ENCODE data around the gene KRCC1.
"Not testable (repeated sequence)": the region's sequence is repeated elsewhere in the genome, so short reads cannot be mapped to it uniquely, and the experiment has no call there.

Gene KRCC1

GRCh38 chr2:88074150-88074549 is 18.6 kb upstream of the KRCC1 start:
- DNase-seq: no peak

DNA sequence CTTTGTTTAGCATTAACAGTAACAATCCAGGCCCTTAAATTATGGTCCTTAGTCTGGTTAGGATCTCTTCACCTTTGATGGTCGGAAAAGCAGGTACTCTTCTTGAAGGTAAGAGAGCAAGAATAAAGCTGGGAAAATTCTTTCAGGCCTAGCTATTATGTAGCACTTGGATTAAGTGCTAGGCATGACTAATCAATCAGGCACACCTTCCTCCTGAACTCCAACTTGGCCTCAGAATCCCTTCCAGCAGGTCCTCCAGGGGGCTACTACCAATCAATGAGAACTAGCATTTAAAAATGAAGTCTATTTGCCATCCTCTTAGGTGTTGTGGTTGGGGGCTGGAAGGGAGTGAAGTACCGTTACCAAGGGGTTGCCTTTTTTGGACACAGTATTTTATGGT is 15.8 kb upstream of the KRCC1 start:
- no peak for DNase-seq

DNA sequence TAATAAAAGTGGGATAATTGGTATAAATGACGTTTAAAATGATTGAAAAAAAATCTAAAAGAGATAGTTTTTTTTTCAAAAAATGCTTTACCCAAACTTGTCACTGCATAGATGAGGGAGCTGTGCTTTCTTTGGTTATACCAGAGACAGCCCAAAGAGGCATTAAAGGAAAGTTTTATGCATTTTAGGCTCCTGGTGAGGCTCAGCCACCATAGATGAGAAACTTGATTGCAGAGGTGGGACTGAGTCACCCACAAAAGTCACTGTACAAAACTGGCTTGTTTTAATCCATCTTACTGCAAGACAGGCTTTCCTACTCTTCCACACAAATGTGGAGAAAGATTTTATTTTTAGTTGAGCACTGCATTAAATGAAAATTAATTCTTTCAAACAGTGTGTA is 14.5 kb upstream of the KRCC1 start:
- no peak for DNase-seq

- no peak for DNase-seq
Observed at GRCh38 chr2:88069117-88069516, 13.5 kb upstream of the KRCC1 start.

DNA sequence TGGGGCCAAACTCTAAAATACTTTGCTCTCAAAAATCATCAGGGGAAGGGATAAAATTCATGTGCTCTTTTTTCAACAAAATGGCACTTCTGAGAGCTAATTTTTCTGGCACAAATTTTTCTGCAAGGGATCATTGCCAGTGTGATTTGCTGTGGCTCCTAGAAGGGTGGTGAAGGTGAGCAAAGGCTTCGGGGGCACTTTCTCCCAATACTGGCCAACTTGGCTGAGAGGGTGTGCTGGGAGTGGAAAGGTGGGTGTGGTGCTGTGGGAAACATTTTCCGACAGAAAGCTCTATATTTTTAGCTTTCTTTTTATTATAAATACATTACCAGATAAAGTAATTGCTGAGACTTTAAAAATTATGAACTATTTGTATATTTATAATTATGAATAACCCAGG is 12.5 kb upstream of the KRCC1 start:
- DNase-seq: no peak

GRCh38 chr2:88067598-88067997 is 12.0 kb upstream of the KRCC1 start, which contains the start of gene SMYD1:
TSS of gene SMYD1 (plus strand) at chr2:88067825. CDS start at chr2:88067865, 40 bp downstream.
- DNase-seq: no peak

GRCh38 chr2:88067189-88067588 is 11.6 kb upstream of the KRCC1 start:
- DNase-seq: no peak

GRCh38 chr2:88066543-88066942 is 11.0 kb upstream of the KRCC1 start:
- DNase-seq: no peak

DNA sequence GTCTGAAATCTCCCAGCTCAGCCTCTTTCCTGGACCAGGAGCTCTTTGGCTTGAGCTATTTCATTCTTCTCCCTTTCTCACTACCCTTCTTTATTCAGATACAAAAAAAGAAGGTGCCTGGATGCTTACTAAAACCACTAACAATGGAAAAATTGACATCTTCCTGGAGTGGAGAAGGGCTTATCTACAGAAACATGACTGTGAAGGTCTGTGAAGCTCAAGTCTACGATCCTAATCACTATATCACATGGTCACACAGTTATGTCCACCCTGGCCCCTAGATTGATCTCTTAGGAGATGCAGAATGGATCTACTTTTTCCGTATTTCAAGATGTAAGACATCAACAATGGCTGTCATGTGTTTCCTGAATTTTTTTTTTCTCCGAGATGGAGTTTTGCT is 5.7 kb upstream of the KRCC1 start:
- no peak for DNase-seq

- no peak for DNase-seq
Observed at GRCh38 chr2:88060907-88061275, 5.3 kb upstream of the KRCC1 start.

DNA sequence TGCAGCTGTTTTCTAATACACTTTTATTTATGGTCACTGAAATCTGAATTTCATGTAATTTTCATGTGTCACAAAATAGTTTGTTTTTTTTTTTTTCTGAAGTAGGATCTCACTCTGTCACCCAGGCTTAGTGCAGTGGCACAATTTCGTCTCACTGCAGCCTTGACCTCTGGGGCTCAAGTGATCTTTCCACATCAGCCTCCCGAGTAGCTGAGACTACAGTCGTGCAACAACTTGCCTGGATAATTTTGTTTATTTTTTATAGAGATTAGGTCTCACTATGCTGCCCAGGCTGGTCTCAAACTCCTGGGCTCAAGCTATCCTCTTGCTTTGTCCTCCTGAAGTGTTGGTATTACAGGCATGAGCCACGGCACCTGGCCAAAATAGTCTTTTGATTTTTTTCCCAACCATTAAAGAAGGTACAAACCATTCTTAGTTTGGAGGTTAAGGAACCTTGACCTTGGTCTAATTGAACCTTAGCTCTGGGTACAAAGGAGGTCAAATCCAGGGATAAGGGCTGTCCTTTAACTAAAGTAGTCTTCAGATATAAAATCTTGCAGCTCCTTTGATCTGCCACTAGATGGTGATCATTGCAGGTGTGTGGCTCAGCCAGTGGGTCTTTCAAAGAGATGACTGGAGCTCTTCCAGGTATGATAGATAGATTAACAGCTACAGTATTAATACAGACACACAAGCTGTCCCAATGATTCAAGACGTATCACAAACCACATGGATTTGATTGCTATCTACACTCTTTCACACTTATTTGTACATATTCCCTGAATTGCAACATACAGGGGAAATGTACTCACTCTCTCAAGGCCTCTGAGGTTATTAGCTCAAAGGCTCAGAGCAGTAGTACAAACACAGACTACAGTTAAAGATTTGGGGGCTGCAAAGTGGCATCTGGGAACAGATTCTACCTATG is 4.7 kb upstream of the KRCC1 start:
- DNase-seq: peak; percentile 29

DNA sequence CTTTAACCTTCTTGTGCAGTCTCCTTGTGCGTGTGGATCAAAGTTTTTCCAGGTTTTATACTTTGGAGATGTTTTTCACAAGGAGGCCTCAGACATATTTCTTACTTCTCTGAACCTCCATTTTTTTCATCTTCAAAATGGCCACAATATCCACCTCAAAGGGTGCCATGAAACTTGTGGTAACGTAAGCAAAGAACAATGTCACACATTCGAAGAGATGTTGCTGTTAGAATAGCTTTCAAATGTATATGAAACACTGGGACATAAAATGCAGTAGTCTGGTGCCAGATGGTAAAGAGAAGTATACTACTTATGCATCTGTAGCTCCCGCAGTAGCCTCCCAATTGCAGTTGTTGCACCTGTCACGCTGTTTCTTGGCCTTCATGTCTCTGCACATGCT is 2.6 kb upstream of the KRCC1 start:
- no peak for DNase-seq

- DNase-seq: no peak
Observed at GRCh38 chr2:88057437-88057844, 1.9 kb upstream of the KRCC1 start.

- no peak for DNase-seq
Observed at GRCh38 chr2:88054782-88055370, 707 bp downstream of the KRCC1 start.

DNA sequence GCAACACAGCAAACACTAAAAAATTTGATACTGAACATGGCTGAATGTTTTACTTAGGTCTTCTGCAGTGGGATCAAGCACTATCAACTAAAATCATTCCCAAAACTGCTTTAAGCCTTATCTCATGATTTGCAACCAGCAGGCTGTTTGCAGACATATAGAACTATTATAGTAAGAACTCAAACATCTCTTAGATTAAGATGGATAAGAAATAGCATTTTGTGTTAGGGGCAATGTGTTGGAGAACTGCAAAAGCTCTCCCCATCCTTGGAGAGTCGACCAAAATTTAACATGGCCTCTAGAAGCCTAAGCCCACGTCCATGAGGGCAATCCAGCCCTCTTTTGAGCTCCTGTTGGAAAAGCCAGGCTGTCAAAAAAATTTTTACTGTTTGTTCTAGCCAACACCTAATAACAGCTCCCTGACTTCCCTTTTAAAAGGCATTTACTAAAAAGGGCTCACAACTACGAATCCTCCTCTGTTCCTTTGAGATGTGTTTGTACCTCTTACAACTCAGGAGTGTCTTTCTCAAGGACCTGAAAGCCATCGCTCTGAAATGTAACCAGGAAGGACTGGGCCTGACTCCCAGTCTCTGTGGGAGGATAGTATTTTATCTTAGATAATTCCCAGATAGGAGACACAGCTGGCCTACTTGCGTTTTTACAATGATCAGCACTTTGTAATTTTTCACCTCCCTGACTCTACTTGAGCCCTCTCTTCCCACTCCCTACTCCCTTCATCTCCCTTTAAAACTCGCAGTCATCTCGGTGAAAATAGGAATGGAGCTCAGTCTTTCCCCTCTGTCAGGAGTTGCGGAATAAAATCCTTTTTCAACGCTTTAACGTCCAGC is 1.4 kb downstream of the KRCC1 start:
- DNase-seq: no peak

DNA sequence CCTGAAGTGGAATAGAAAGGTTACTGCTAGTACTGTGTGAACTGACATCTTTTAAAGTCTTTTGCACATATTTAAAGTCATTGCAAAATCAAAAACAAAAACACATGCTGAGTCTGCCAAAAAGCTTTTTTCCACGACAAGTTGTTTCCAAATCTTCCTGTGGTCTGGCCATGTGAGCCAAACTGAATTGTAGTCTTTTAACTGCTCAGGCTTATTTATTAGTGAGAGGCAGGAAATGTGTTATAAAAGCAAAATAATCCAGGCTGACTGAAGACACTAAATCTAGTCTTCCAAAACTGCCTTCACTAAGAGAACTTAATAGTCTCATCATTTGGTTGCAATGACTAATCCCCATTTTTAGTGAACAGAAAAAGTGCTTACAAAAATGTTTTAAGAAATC is 2.3 kb downstream of the KRCC1 start:
- DNase-seq: no peak

DNA sequence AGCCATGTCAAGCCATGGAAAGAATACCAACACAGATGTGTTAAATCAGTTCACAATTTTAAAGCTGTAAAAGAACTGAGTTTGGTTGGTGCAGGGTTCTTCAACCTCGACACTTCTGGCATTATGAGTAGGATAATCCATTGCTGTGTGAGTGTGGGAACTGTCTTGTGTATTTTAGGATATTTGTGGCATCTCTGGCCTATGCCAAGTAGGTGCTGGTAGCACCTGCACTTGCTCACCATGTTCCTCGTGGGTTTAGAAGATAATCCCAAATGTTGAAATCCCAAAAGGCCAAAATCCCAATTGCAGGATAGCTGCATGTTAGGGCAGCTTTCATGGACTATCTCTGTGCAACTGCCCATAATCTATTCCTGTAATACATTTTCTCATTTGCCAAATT is 3.8 kb downstream of the KRCC1 start:
- no peak for DNase-seq

DNA sequence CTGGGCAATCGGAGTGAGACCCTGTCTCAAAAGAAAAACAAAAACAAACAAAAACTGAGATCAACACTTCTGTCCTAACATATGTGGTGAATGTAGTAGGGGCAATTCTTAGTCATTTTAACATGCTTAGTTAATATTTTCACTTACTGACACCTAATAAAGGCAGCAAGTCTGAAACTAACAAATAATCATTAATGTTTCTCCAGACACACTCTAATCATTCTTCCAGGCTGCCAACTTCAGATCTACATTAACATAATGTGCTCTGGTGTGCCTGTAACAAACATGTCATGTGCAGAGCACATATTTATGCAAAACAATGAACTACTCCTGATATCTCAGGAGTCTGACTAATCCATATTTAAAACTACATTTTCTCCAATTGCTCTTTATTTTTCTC is 6.0 kb downstream of the KRCC1 start:
- DNase-seq: no peak

DNA sequence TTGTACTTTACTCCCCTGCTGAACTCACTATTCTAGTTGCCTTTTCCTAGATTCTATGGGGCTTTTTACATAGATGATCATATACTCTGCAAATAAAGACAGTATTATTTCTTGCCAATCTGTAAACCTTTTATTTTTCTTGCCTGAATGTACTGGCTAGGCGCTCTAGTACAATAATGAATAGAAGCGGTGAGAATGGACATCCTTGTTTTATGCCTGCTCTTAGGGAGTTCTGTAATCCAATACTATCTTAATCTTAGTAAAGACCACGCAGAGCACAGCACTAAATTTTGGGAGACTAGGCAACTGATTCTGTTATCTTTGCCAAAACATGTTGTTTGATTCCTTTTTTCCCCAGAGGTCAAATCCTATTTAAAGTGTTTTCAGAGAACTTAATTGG is 7.0 kb downstream of the KRCC1 start:
- no peak for DNase-seq

DNA sequence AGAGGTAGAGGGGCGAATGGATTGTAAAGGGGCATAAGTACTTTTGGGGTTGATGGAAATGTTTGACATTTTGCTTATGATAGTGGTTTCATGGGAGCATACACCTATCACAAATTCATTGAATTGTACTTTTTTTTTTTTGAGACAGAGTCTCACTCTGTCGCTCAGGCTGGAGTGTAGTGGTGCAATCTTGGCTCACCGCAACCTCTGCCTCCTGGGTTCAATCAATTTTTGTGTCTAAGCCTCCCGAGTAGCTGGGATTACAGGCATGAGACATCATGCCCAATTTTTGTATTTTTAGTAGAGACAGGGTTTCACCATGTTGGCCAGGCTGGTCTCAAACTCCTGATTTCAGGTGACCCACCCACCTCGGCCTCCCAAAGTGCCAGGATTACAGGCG is 10.0 kb downstream of the KRCC1 start:
- DNase-seq: not testable (repeated sequence)

DNA sequence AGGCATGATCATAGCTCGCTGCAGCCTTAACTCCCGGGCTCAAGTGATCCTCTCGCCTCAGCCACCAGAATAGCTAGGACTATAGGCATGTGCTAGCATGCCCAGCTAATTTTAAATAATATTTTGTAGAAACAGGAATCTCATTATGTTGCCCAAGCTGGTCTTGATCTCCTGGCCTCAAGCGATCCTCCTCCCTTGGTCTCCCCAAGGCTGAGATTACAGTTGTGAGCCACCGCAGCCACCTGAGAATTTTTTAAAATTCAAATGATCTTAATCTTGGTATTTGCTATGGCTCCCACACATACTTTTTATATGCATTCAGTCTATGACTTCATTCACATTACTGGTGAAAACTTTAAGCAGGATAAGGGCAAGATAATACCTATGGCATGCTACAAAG is 13.1 kb downstream of the KRCC1 start:
- no peak for DNase-seq

GRCh38 chr2:88038263-88039105 is 17.1 kb downstream of the KRCC1 start:
- no peak for DNase-seq

DNA sequence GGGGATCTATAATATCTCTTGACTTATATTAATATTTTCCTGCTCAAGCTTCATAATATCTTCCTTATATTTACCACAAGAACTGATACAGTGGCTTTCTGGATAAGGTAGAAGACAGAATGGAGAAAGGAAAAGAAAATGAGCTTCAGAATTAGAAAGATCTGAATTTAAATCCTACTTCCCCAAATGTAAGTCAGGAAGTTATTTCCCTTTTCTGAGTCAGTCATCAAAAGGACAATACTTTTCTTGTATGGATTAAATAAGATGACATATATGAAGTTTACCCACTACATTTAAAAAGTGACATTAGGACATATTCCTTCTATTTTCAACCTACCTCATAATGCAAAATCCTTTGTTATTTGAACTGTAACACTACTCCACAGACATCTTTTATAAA is 19.0 kb downstream of the KRCC1 start:
- DNase-seq: no peak

All from NCI-H774 (cell line).